PFSK-1 (cell line): ENCODE data around the gene MAMLD1.

Source experiments
- FOXP2 ChIP-seq: optimal IDR thresholded peaks from 2 replicates; pipeline ENCODE3; 2011; ENCODE audit warnings: borderline replicate concordance, control low read depth, inconsistent platforms; ENCODE audit not compliant: insufficient read depth; ENCODE audit errors: extremely low read length, extremely low read depth
- POLR2AphosphoS5 ChIP-seq: IDR thresholded peaks from 2 replicates; pipeline ENCODE4 v1.6.1; 2012; ENCODE audit warnings: low read depth, mild to moderate bottlenecking, control low read depth, low read length, moderate library complexity
- SIN3A ChIP-seq: IDR thresholded peaks from 2 replicates; pipeline ENCODE4 v1.6.1; 2012; ENCODE audit warnings: mild to moderate bottlenecking, low read length, moderate library complexity, borderline replicate concordance; ENCODE audit not compliant: insufficient read depth
- TAF1 ChIP-seq: IDR thresholded peaks from 2 replicates; pipeline ENCODE4 v1.6.1; 2012; ENCODE audit warnings: low read length, control low read depth, borderline replicate concordance; ENCODE audit not compliant: insufficient read depth
- TF ChIP-seq, protein P1 (sequence below), 2 experiments: IDR thresholded peaks; 2 replicates each; pipeline versions ENCODE4 v1.6.1 to v1.8.0; 2011 to 2012; ENCODE audit warnings: low read depth in 2 of 2, low read length in 2 of 2, control low read depth in 1 of 2, inconsistent platforms in 1 of 2, mild to moderate bottlenecking in 1 of 2, moderate library complexity in 1 of 2; ENCODE audit not compliant: insufficient read depth in 1 of 2

MAMLD1 gene

DNA sequence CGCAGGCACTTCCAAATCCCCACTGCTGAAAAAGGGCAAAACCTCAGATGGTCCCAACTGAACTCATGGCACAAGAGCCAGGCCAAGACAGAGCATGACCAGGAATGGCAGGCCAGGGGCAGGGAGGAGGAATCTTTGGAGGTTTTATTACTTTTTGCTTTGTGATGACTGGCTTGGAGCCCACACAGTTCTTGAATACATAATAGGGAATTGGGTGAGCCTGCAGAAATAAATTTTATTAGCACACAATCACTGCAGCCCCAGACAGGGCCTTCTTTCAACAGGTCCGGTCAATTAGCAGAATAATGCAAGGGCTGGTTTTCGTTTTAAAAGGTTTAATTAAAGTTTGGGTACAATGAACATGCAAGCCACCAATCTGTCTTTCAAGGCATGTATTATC is 23.4 kb upstream of the MAMLD1 start:
- TF ChIP-seq TAF1 = no peak
- TF ChIP-seq FOXP2 = no peak
- TF ChIP-seq POLR2AphosphoS5 = no peak
- TF ChIP-seq, protein P1, sequence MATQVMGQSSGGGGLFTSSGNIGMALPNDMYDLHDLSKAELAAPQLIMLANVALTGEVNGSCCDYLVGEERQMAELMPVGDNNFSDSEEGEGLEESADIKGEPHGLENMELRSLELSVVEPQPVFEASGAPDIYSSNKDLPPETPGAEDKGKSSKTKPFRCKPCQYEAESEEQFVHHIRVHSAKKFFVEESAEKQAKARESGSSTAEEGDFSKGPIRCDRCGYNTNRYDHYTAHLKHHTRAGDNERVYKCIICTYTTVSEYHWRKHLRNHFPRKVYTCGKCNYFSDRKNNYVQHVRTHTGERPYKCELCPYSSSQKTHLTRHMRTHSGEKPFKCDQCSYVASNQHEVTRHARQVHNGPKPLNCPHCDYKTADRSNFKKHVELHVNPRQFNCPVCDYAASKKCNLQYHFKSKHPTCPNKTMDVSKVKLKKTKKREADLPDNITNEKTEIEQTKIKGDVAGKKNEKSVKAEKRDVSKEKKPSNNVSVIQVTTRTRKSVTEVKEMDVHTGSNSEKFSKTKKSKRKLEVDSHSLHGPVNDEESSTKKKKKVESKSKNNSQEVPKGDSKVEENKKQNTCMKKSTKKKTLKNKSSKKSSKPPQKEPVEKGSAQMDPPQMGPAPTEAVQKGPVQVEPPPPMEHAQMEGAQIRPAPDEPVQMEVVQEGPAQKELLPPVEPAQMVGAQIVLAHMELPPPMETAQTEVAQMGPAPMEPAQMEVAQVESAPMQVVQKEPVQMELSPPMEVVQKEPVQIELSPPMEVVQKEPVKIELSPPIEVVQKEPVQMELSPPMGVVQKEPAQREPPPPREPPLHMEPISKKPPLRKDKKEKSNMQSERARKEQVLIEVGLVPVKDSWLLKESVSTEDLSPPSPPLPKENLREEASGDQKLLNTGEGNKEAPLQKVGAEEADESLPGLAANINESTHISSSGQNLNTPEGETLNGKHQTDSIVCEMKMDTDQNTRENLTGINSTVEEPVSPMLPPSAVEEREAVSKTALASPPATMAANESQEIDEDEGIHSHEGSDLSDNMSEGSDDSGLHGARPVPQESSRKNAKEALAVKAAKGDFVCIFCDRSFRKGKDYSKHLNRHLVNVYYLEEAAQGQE (IDR thresholded peaks at IDR 0.05; ENCODE audit: insufficient read depth in 1 of 2, low read depth in 2 of 2, low read length in 2 of 2) = no peak
- no peak for TF ChIP-seq SIN3A

DNA sequence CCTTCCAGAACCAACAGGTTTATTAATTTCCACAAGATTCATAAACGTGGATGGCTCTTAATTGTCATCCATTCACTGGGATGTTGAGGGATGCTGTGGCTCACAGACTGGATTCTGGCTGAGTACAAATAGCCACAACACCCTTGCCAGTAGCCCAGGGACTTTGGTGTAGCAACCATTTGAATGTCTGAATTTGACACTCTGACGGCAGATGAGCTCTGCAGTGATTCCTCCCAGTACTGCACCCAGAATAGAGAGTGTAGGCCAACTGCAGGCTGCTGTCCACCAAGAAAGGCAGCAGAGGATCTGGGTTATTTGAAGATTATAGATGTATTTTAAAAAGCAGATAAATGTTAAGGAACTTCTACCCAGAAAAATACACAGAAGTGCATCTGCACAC is 15.6 kb upstream of the MAMLD1 start:
- TF ChIP-seq, protein P1 (IDR thresholded peaks at IDR 0.05; ENCODE audit: insufficient read depth in 1 of 2, low read depth in 2 of 2, low read length in 2 of 2) = no peak
- no peak for TF ChIP-seq POLR2AphosphoS5
- no peak for TF ChIP-seq SIN3A
- no peak for TF ChIP-seq FOXP2
- TF ChIP-seq TAF1 = no peak

DNA sequence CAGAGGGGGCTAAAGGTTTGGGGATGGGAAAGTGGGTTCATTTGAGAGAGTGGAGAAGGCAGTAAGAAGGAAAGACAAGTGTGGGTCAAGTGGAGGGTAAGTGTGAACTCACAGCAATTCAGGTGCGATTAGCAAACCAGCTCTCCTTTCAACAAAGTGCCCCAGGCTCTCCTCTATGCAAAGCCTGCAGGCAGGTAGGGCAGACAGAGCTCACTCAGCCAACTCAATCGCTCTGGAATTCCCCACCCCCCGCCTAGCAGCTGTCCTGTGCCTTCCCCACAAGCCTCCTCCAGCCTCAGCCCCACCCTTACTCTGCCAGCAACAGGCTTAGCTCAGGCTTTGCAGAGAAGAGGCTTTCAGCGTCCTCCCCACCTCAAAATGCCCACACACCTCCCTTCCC is 14.8 kb upstream of the MAMLD1 start:
- TF ChIP-seq POLR2AphosphoS5 (no peak), TAF1 (no peak), SIN3A (no peak), FOXP2 (no peak)
- TF ChIP-seq, protein P1 (IDR thresholded peaks at IDR 0.05; ENCODE audit: insufficient read depth in 1 of 2, low read depth in 2 of 2, low read length in 2 of 2) = no peak

DNA sequence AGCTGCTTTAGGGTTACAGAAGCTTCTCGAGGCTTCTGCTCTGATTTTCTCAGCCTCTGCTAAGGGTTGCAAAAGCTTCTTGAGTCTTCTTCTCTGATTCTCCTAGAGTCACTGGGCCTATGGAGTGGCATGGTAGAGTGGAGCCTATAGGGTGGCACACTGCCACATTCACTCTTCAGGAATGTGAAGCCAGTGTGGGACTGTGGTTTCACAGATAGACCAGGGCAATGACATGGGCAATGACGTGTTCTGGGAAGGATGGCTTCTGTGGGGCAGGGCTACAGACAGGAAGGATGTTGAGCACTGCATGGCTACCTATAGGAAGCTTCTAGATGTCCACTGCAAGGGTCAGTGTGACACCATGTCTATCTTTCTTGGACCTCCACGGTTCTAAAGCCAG is 11.0 kb upstream of the MAMLD1 start:
- TF ChIP-seq SIN3A (no peak), FOXP2 (no peak), TAF1 (no peak), POLR2AphosphoS5 (no peak)
- TF ChIP-seq, protein P1 (IDR thresholded peaks at IDR 0.05; ENCODE audit: insufficient read depth in 1 of 2, low read depth in 2 of 2, low read length in 2 of 2) = no peak

DNA sequence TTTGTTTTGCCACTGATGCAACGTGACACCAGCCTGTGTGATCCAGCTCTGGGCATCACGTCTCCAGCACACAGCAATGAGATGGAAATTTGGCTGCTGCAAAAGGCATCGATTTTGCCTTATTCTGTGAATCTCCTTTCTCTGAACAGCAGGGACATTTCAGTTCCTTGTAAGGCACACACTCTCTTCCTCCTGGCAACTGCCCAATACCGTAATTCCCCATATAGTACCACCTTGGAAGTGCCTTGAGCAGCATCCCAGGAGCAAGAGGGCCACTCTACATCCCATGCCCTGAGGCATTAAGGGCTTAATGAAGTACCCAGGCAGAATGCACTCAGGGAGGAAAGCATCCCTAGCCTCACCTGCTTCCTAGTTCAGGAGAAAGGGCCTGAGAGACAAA is 10.5 kb upstream of the MAMLD1 start:
- TF ChIP-seq TAF1 = no peak
- TF ChIP-seq POLR2AphosphoS5 = no peak
- no peak for TF ChIP-seq FOXP2
- TF ChIP-seq SIN3A = no peak
- TF ChIP-seq, protein P1 (IDR thresholded peaks at IDR 0.05; ENCODE audit: insufficient read depth in 1 of 2, low read depth in 2 of 2, low read length in 2 of 2) = no peak
